HG02588 (cell line): ENCODE results near the gene SLC22A7.
"Not testable (repeated sequence)": the region's sequence is repeated elsewhere in the genome, so short reads cannot be mapped to it uniquely, and the experiment has no call there.

ENCODE experiments used
- ATAC-seq: cut with Tn5 transposase; IDR thresholded peaks from one replicate; pipeline ENCODE4 v1.9.1; 2021; ENCODE audit warnings: mild to moderate bottlenecking, moderate library complexity; ENCODE audit not compliant: unreplicated experiment

SLC22A7 gene

GRCh38 chr6:43299338-43300293, 1.6 kb downstream of the SLC22A7 start:
- ATAC-seq, result no peak

DNA sequence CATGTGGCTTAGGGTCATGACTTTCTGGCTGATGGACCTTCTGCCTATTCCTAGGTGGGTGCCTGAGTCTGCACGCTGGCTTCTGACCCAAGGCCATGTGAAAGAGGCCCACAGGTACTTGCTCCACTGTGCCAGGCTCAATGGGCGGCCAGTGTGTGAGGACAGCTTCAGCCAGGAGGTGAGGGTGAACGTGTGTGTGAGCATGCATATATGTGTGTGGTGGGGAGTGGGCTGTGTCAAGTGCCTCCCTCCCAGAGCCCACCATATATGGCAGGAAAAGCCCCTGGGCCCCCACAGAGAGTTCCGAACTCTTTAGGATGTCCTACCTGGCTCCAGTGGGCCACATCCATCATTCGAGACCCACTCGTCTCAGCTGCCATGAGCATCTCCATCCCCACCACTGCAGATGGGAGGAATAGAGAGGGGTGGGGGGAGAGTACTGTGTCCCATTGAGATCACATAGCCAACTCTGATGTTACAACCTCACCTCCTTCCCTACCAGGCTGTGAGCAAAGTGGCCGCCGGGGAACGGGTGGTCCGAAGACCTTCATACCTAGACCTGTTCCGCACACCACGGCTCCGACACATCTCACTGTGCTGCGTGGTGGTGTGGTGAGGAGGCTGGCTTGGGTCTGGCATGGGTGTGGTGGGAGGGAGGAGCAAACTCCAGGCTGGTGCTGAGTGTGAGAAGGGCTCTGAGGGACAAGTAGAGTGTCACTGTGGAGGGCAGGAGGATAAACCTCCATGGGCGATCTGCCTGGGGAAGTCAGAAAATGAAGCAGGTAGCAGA, 3.2 kb downstream of the SLC22A7 start:
- no peak for ATAC-seq

- no peak for ATAC-seq
Measured at GRCh38 chr6:43302126-43302525, 4.1 kb downstream of the SLC22A7 start.

DNA sequence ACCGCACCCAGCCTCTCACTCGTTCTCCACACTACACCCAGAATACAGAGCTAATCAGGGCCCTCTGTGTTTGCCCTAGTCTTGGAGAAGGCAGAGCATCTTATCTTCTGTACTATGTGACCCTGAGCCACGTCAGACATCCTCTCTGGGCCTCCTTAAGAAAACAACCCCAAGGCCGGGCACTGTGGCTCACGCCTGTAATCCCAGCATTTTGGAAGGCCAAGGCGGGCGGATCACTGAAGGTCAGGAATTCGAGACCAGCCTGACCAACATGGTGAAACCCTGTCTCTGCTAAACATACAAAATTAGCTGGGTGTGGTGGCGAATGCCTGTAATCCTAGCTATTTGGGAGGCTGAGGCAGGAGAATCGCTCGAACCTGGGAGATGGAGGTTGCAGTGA, 4.9 kb downstream of the SLC22A7 start:
- ATAC-seq, result not testable (repeated sequence)

GRCh38 chr6:43303751-43304331, 5.8 kb downstream of the SLC22A7 start:
- ATAC-seq, result no peak

DNA sequence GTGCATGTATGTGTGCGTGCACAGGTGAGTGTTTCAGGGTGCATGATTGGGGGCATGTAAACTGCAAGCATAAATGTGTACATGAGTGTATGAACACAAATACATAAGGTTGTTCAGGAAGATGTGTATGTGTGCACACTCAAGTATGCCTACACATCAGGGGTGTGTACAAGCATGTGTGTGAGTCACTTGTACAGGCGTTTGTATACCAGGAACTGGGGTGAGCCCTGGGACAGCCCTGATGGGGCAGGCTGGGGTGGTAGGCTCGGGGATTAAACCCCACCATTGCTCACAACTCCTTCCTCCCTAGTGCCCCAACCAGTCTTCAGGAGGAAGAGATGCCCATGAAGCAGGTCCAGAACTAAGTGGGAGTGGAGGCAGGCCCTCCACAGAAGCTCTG, 6.3 kb downstream of the SLC22A7 start:
- no peak for ATAC-seq

- no peak for ATAC-seq
Measured at GRCh38 chr6:43304882-43305281, 6.8 kb downstream of the SLC22A7 start.

DNA sequence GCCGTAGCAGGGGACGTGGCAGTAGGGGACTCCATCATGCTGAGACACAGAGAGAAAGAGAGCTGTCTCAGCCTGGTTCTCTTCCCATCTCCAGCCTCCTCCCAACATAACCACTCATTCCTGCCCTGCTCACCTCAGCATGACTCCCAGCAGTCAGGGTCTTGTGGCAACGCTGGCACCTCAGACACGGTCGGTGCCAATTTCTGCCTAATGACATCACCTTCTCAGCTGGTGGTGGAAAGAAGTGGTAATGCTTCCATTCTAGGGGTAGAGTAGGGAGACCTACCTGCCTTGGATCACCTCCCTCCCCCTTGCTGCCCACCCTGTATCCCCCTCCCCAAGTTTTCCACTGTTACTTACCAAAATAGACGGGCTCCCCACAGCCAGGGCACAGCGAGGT, 8.0 kb downstream of the SLC22A7 start:
- no peak for ATAC-seq

DNA sequence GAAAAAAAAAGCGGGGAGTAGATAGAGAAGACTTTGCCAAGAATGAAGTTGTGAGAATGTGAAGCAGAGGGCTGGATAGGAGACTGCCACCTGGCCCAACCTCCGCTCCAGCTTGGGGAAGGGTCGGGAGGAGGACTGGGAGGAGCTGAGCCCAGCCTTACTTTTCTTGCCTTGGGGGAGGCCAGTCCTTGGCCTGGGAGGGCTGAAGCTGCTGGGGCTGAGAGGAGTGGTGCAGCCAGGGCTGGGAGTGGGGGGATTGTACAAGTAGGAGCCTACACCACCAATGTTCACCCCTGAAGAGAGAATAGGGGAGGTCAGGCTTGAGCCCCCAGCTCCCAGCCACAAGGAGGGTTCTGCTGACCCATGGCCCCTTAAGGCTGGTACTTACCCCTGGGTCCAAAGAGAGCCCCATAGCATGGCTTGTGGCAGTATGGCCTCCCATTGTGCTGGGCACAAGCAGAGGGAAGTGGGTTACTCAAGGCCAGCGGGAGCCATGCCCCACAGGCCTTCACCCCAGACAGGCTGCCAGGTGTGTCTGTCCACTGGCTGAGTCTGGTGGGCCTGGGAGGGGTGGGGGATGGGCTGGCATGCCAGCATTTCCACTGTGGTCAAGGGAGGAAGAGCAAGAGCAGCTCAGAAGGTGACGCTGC, 9.5 kb downstream of the SLC22A7 start:
- no peak for ATAC-seq

DNA sequence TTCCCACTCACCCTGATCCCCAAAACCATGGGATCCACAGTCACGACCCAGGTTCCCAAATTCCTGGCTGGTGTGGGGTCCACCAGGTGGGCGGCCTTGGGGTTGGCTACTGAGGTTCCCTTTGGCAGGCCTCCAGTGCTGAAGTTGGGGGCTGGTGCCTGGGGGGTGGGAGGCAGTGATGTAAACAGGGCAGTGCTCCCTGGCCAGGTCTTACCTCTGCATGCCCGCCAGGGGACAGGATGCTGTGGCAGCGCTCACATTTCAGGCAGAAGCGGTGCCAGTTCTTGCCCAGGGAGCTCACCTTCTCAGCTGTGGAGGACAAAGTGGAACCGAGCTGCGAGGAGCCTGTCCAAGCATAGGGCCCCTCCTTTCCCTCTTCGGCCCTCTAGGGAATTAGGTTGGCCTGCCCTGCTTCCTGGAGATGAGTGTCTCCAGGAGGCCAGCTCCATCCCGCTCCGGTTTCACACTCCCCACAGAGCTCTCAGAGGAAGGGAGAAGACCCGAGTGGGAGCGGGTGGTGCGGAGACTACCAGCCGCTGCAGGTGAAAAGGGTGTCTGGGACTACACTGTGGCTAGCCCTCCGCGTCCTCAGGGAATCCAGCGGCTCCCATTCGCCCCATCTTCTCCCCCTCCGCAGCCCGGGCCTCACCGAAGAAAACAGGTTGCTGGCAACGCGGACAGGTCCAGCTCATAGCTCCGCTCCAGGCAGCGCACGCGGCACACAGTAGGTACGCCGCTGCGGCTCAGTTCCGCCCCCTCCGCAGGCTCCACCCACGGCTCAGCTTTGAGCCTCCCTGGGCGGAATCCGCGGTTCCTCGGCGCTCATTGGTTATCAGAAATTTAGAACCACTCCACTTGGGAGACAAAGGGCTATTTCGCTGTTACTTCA, 10.3 kb downstream of the SLC22A7 start, which contains the start of gene CRIP3:
TSS of gene CRIP3 (minus strand) at position 726 of the 889 bp plus-strand sequence. CDS start at position 692, 34 bp downstream.
- no peak for ATAC-seq

GRCh38 chr6:43308990-43309477, 11.0 kb downstream of the SLC22A7 start:
- no peak for ATAC-seq

DNA sequence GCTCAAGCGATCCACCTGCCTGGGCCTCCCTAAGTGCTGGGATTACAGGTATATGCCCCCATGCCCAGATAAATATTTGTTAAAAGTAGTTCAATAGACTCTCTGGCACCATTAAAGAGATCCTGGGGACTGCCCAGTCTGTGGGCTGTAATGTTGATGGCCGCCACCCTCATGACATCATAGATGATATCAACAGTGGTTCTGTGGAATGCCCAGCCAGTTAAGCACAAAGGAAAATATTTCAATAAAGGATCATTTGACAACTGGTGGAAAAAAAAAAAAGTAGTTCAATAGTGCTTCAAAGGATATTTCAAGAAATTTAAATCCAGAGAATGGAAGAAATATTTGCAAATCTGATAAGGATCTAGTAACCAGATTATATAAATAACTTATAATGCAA, 12.1 kb downstream of the SLC22A7 start:
- no peak for ATAC-seq

GRCh38 chr6:43310624-43311023, 12.6 kb downstream of the SLC22A7 start:
- no peak for ATAC-seq

- no peak for ATAC-seq
Measured at GRCh38 chr6:43311666-43312065, 13.6 kb downstream of the SLC22A7 start.

DNA sequence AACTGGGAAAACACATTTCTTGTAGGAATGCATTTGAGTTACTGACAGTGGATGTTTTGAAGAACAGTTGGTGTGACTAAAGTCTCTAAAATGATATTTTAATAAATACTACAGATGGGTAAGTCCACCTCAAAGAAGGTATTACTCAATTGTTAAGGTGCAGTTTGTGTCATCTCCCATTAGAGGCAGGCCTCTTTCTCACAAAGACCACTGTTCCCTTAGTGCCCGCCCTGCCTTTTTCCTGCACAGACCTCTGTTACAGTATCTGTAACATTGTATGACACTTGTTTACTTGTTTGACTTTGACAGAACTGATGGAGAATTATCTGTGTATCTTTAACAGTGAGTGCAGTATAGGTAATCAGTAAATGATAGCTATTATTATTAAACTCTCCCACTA, 15.8 kb downstream of the SLC22A7 start:
- ATAC-seq, result no peak

DNA sequence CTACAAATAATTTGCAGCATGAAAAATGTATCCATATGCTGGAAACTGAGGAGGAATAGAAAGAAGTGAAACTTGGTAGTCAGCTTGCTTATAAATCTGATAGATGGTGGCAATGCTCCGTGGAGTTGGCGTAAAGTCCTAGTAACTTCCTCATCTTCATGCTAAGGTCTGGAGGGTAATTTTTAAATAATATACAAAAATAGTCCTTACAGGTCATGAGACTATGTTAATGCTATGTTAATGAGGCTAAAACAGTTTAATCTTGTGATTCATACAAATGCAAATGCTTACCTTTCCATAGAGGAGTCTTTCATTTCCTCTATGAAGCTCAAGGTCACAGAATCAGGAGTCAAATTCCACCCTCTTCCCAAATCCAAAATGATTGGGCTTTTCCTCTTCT, 20.0 kb downstream of the SLC22A7 start:
- no peak for ATAC-seq

DNA sequence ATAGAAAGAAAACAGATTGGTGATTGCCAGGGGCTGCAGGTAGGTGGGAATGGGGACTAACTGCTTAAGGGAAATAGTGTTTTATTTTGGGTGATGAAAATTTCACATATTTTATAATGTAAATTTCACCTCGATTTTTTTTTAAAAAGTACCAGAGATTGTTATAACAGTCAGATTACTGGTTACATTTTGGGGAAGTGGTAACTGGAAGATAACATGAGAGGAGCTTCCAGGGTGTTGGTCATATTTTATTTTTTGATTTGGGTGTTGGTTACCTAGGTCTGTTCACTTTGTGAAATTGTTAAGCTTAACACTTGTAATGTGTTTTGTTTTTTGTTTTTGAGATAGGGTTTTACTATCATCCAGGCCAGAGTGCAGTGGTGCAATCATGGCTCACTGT, 27.8 kb downstream of the SLC22A7 start:
- ATAC-seq, result no peak

DNA sequence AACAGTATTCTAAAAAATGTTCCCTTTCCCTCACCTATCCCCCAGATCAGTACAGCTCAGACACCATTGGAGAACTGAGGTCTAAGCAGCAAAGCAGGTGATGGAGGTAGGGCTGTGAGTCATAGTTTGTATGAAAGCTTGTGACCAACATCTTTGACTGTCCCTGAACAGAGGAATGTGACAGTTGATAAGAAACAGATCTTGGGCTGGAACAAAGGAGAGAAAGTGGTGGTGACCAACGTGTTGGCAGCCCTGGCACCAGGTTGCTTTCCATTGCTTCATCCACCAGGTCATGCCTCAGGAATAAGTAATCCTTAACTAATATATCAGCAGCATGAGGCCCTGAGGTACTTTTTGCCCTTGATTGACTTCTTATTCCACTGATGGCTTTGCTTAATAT, 30.5 kb downstream of the SLC22A7 start:
- ATAC-seq, result no peak

DNA sequence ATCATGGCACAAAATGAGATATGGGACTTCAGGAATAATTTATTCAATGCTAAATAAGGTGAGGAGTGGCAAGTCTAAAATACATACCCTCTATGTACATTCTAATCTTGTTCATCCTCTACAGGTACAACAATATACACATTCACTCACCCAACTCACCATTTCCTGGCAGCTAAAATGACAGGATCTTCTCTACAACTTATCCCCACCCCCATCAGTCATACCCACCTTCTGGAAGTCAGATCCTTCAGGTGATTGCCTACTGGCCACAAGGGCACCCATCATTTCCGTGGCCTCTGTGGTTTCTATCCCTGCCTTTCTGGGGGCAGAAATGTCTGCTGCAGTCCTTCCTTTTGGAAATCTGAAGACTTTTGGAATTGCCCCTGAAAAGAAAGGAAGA, 33.4 kb downstream of the SLC22A7 start:
- no peak for ATAC-seq

- no peak for ATAC-seq
Measured at GRCh38 chr6:43331891-43332290, 33.8 kb downstream of the SLC22A7 start.
